ENCODE results near the gene CLEC16A.
"Not testable (repeated sequence)": the region's sequence is repeated elsewhere in the genome, so short reads cannot be mapped to it uniquely, and the experiment has no call there.

DNA sequence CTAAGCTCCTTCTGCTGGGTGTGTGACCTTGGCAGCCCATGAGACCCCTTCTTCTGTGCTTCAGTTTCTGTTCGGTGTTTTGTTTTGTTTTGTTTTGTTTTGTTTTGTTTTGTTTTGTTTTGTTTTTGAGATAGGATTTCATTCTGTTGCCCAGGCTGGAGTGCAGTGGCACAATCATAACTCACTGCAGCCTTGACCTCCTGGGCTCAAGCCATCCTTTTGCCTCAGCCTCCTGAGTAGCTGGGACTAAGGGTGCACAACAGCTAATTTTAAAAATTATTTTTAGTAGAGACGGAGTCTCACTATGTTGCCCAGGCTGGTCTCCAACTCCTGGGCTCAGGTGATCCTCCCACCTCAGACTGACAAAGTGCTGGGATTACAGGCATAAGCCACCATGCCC is 276.1 kb downstream of the CLEC16A start:
- not testable (repeated sequence) for TF ChIP-seq POLR2A (IDR thresholded peaks at IDR 0.05; ENCODE audit: low read length); GATA1 (IDR thresholded peaks at IDR 0.05; ENCODE audit: low read depth, low read length)
